HL-60/S4 treated with phorbol 12-myristate 13-acetate at 8.2 ng/mL for 4 days and 3 days (cell line): Measurements from ENCODE around the gene PATE2.

ENCODE experiments used
- in situ Hi-C: fragments of 300-500 bp; cut with MboI; formaldehyde crosslinking; loops from 2 replicates; pipeline ENCODE4 v1.15.0; 2022; ENCODE audit warnings: low sequenced_read_pairs

The PATE2 gene

DNA sequence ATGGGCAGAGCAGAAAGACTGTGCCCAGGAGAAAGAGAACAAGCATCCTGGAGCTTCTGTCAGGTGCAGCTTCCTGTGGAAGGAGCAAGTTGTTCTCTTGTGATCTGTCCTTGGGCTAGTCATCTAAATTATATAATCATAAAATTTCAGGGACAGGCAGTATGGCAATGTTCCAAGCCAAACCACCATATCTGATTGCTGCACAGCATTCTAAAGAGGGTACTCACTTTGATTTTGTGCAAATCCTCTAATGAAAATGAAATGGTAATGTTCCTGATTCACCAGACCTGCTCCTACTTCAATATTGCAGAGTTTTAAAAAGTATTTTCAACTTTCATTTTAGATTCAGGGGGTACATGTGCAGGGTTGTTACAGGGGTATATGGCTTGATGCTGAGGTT lies at the start of gene PATE2:
PATE2 (minus strand) TSS at position 101 of the 400 bp plus-strand sequence; CDS start at position 46, 55 bp downstream.
- in situ Hi-C loops, result no loop called here

DNA sequence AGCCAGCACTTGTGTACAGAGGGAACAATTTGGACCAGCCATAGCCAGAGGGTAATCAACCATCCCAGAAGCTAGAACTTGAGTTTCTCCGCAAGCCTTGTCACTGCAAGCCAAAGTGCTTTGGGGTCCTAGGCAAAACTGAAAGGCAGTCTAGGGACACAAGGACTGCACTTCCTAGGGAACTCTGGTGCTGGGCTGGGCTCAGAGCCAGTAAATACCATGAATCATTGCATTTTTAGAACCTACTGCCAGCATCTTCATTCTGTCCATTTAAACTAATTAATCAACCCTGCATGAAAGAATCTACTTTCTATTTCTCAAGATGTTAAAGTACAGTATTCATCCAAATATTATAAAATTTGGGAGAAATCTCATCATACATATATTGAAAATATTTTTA lies 29.3 kb upstream of the PATE2 start:
- in situ Hi-C loops, result no loop called here

DNA sequence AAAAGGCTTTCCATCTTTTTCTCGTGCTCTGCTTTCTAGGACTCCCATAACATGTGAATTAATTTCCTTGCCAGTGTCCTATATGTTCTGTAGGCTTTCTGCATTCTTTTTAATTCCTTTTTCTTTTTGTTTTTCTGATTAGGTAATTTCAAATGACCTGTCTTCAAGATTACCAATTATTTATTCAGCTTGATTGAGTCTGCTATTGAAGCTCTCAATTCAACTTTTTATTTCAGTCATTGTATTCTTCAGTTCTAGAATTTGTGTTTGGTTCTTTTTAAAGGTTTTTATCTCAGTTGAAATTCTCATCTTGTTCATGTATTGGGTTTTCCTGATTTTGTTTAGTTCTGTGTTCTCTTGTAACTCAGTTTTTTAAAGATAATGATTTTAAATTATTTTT lies 23.8 kb upstream of the PATE2 start:
- in situ Hi-C loops, result no loop called here

DNA sequence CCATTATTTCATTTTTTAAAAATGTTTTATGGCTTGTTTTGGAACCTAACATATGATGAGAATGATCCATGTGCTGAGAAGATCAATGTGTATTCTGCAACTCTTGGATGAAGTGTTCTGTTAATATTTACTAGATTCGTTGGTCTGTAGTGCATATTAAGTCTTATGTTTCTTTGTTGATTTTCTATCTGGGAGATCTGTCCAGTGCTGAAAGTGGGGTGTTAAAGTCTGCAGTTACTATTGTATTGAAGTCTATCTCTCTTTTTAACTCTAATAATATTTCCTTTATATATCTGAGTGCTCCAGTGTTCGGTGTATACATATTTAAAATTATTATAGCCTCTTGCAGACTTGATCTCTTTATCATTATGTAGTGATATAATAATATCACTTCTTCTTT lies 21.2 kb upstream of the PATE2 start:
- in situ Hi-C loops, result no loop called here

DNA sequence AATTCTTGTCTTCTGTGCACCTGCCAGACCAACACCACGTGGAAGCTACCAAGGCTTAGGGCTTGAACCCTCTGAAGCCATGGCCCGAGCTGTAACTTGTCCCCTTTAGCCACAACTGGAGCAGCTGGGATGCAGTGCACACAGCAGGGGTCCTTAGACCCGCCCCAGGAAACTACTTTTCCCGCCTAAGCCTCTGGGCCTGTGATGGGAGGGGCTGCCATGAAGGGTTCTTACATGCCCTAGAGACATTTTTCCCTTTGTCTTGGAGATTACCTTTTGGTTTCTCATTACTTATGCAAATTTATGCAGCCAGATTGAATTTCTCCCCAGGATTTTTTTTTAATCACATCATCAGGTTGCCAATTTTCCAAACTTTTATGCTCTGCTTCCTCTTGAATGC lies 19.0 kb upstream of the PATE2 start:
- in situ Hi-C loops, result no loop called here

DNA sequence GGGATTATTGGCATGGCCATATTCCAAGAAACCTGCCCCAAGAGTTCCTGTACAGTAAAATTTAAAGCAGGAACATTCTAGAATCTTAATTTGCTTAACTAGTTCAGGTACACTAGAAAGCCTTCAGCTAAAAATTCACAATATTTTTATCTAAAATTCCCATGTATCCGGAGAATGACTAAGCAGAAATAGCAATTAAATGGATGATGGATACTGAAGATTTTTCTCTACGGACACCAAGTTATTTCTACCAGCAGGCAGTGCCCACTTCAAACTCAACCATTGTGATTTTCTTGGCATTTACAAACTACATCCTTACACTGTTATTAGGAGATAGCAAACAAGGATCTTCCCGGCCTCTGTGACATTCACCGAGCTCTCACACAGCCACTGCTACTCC lies 12.2 kb upstream of the PATE2 start:
- in situ Hi-C loops, result no loop called here

DNA sequence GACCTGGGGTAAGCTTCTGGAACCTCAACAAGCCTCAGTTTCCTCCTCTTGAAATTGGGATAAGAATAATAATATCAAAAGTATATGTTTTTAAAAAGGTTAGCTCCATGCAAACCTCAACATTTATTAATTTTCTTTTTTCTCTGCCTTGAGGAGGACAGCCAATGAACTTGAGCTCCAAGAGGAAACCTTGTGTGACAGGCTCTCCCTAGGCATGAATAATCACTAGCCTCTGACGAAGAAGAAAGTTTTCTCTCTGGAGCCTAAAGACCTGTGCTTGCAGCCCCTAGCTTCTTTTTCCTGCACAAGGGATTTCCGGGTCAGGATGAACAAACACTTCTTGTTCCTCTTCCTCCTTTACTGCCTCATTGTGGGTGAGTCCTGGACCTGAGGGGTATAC lies 9.2 kb upstream of the PATE2 start, which contains the start of gene PATE3:
PATE3 (plus strand) TSS at position 301 of the 400 bp plus-strand sequence; CDS start at position 326, 25 bp downstream.
- in situ Hi-C loops, result no loop called here

DNA sequence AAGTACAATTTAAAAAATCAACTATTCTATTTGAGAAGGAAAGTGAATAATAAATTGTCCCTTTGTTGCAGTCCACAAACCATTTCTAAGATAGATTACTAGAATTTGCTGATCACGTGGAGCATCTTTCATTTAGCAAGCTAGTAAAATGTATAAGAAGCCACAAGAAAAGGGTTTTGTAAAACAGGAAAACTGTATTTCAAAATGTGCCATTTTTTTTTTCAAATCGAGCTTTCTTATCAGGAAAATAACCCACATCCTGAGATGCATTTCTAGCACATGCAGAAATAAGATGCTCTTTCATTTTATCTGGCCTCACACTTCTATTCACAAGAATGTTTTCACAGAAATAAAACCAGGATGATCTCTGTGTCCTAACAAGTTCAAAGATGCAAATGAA lies 6.0 kb upstream of the PATE2 start:
- in situ Hi-C loops, result no loop called here

DNA sequence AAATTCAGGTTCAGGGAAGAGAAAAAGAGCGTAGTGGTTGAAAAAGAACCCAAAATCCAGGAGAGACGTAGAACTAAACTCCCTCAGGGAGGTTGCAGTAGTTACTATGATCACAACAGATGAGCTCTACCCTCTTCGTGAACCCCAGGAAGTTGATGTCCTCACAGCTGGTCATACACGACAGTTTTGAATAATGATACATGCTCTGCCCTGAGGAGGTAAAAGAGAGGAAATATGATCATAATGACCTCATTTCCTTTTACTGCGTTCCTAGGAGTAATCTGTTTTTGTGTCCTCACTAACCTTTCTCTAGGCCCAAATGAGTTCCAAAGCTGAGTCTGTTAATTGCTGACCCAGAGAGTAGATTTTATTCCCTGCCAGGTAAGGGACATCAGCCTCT lies 1.3 kb downstream of the PATE2 start:
- in situ Hi-C loops, result no loop called here

DNA sequence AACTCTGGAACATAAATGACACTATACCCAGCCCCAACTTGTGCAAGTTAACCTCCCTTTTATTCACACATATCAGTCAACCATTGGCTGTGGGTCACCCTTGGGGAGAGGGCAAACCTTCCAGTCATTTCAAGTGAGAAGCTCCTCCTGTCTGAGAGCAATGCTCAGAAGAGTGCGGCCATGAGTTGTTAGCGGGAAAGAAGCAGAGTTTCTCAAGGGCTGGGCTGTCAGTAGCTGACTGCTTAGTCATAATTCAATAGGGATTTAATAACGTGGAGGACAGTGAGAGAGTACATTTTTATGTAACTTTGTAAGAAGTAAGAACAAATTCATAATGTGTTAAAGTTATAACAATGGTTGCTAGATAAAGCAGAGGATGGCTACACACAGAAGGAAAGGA lies 5.1 kb downstream of the PATE2 start:
- in situ Hi-C loops, result no loop called here

DNA sequence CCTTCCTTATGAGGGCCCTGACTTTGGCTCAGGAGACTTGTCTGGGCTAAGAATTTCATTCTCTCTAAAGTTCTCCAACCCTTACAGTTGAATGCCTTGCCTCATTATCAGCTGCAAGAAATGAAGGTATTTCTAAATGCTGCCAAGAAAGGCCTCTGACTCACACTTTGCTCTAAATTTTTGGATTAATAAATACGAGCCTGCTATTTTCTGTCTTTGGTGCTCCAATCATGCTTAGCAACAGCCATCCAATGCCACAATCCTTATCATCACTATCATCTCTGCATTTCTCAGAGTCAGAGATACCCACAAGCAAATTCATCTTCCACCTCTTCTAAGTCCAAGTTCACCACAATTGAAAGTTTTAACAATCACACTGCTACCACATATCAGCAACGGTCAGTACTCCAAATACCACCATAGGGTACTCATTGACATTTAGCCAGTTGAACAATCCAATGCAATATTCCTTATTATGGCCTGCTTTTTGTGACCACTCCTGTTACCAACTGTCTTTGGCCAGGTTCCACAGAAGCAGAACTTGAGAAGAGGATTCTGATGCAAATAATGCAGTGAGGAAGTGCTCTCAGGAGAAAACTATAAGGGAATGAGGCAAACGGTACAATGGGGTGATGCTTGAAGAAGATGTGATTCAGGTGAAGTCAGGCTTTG lies 5.7 kb downstream of the PATE2 start:
- in situ Hi-C loops, result no loop called here

DNA sequence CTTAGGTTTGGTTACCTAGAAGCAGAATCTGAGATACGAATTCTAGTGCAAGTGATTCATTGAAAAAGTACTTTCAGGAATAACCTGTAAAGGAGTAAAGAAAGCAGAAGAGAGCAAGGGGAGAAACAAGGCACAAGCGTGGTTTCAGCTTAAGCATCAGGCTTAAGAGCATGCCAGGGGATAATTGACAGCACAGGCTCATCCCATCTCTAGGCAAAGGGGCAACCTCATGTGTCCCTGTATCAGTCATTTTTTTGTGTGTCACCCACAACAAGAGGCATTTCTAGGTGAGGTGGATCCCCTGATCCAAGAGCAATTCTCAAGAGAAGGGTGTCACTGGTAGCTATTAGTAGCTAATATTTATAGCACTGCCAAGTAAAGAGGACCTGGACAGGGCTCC lies 8.0 kb downstream of the PATE2 start:
- in situ Hi-C loops, result no loop called here

DNA sequence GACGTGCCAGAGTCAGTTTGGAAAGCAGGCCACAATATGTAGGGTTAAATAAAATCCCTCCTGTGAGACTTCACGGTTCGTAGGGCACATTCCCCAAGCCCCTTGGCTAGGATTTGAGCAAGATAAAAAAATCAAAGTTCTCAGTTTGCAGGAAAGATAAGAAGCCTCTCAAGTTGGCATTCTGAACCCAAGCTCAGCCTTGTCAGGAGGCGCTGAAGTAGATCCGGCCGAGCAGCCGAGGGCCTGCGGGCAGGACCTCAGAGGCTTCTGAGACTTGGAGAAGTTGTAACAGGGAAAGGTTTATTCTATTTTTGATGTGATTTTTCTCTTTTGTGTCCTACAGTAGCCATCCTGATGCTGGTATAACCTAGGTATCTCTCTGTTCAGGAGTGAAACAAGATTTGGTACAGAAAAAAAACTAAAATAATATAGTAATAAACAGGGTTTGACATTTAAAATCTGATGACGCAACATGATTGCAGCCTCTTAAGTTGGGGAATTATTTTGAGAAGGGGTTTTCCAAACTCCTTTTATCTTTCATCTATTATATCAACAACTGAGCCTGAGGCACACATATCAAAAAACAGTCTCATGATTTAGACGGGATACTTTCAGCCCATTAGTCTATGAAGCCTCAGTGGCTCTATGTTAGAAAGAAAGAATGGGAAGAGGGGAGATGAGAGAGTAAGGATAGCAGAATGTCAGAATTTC lies 10.1 kb downstream of the PATE2 start:
- in situ Hi-C loops, result no loop called here

DNA sequence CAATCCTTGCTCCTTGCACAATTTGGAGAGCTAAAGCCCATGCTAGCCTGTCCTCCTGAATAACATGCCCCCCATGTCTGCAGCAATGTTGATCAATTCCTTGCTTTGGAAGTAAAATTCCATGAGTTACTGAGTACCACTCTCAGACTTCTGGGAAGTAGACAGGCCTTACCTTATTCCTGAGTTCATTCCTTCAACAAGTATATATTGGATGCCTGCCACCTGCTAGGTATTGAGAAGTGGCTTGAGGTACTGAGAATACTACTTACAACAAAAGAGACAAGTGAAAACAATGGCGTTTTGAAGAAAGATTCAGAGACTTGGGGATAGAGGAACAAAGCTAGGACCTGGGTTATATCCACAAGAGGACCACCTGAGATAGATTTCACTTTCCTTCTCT lies 12.4 kb downstream of the PATE2 start:
- in situ Hi-C loops, result no loop called here

DNA sequence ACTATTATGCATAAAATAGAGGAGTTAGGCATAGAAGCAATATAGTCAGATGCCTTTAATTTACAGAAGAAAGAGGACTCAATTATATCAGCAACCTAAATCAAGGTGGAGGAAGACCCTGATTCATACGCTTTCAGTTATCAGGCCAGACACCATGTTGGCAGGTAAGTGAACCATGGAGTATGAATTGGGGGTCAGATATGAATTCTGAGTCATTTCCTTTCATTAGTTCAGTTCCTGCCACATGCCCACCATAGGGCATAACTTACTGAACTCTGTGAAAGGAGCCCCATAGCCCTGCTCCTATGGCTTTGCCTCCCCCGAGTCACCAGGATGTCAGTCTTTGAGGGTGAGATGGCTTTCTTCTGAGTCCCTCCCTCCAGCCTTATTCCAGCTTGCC lies 15.1 kb downstream of the PATE2 start:
- in situ Hi-C loops, result no loop called here

DNA sequence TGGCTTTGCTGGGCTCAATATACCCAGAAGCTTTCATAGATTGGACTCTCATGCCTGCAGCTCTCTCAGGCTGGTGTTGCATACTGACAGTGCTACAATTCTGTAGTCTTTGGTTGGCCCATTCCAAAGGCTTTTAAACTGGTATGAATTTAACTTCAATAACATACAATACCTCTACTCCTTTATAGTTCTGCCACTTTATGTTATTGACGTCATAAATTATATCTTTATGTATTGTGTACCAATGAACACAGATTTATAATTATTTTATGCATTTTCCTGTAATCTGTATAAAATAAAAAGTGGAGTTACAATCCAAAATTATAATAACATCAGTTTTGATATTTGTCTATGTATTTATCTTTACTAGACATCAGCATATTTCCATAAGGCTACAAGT lies 16.2 kb downstream of the PATE2 start:
- in situ Hi-C loops, result no loop called here

DNA sequence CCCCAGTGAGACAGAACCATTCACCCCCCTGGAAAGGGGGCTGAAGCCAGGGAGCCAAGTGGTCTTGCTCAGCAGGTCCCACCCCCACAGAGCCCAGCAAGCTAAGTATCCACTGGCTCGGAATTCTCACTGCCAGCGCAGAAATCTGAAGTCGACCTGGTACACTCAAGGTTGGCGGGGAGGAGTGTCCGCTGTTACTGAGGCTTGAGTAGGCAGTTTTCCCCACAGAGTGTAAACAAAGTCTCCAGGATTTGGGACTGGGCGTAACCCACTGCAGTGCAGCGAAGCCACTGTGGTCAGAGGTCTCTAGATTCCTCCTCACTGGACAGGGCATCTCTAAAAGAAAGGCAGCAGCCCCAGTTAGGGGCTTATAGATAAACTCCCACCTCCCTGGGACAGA lies 22.6 kb downstream of the PATE2 start:
- in situ Hi-C loops, result no loop called here

DNA sequence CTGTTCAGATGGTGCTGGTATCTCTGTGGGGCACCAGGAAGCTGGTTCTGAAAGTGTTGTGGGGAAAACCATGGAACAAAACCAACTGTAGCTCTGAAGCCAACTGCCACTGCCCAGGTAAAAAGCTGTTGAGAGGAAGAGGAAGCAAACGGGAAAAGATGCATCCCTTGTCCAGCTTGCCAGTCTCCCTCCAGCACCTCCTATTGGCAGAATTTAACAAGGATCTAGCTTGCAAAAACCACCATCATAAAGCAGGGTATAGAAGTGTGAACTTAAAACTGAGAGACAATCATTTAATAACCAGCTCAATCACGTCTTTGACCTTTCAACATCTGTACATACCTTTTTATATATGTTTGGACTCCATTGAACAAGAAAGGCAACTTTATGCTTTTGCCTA lies 28.0 kb downstream of the PATE2 start:
- in situ Hi-C loops, result no loop called here

DNA sequence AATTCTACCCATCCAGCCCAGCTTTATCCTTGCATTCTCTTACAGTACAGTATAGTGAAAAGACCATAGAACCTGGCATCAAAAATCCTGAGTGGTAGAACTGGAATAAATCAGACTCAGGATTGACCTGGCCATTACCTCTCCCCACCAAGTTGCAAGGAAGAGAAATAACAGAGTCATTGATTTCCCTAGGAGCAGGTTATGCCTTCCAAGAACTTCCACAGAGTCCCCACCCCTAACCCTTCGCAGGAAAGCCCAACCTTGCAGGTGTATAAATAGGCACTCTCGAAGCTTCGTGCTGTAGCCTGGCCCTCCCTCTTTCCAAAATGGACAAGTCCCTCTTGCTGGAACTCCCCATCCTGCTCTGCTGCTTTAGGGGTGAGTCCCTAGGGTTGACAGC lies 32.6 kb downstream of the PATE2 start, which contains the start of gene PATE1:
PATE1 (plus strand) TSS at position 301 of the 400 bp plus-strand sequence; CDS start at position 327, 26 bp downstream.
- in situ Hi-C loops, result no loop called here

DNA sequence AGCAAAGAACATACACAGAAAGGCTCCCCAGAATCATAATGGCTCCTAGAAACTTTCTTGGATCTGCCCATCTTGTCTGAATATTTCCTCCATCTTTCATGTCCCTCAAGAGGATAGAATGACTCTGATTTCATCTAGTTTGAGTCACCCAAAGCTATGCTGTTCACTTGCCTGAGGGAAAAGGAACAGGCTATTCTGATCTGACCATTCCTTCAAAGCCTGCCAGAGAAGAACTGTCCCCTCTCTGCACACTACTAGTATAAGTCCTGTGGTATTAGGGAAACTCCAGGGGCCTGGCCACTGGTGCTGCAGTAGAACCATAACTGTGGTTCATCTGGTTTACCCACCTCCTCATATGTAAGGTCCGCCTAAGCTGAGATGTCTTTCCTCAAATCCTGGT lies 34.9 kb downstream of the PATE2 start:
- in situ Hi-C loops, result no loop called here

DNA sequence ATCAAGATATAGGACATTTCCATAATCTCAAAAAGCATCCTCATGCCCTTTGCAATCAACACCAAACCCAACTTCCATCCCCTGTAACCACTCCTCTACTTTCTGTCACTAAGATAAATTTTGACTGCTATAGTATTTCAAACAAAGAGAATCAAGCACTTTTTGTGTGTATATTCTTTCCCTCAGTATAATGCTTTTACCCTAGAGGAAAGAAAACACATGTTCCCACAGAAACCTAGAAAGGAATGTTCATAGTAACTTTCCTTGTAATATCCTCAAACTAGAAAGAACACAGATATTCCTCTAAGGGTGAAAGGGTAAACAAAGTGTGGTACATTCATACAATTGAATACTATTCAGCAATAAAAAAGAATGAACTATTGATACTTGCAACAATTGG lies 38.0 kb downstream of the PATE2 start:
- in situ Hi-C loops, result no loop called here

DNA sequence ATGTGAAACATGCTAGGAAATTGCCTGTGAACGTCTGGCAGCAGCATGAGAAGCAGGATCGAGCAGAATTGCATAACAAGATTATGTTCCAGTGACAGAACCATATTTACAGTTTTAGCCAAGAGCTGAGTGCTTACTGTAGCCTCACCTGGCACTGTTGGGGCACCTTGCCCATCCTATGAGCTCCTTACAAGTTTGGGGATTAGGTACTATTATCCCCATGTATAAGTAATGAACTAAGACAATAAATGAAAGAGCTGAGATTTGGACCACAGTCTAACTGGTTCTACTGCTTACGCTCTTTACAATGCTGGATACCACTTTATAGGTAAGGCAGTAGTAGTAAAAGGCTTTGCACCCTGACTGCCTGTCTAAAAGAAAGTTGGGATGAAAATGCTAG lies 49.7 kb downstream of the PATE2 start:
- in situ Hi-C loops, result no loop called here
